OCI-LY7 (cell line): ENCODE data around the gene VWA5B1. TPM values are rescaled to one million over a fixed set of nuclear protein-coding genes. Genes with fewer than 3 reads are reported as not detected.

Source experiments
- BruUV-seq: library from RNA; stranded (reverse); fragments of 400-500 nt; replicated peaks from 2 replicates; lab custom pipeline; 2021; lab: Mats Ljungman, UMichigan
- CTCF ChIA-PET: fragments of 300-600 bp; sonication (Branson Sonifier 250); formaldehyde crosslinking; loops from one replicate; lab custom pipeline; 2022; ENCODE audit warnings: antibody characterized with exemption; ENCODE audit not compliant: unreplicated experiment; lab: Charles Lee
- POLR2A ChIA-PET: fragments of 300-600 bp; sonication (Branson Sonifier 250); formaldehyde crosslinking; loops from one replicate; lab custom pipeline; 2022; ENCODE audit warnings: antibody characterized with exemption; lab: Charles Lee
- DNase-seq: peaks from one replicate; pipeline ENCODE4 v3.0.0-alpha.2; 2015; ENCODE audit warnings: low spot score
- H2AFZ ChIP-seq: fragments of 200-600 bp; sonication (generic), shearing (Covaris generic); 2 replicates; pipeline ENCODE4 v1.6.1; 2014; ENCODE audit warnings: mild to moderate bottlenecking, antibody characterized with exemption, low read length, moderate library complexity
- H3K27ac ChIP-seq: fragments of 200-600 bp; sonication (generic); 2 replicates; pipeline ENCODE4 v1.5.1; 2014; ENCODE audit warnings: mixed run types, low read depth, mild to moderate bottlenecking, moderate library complexity, low read length, inconsistent platforms; ENCODE audit not compliant: poor library complexity, severe bottlenecking
- H3K36me3 ChIP-seq: fragments of 200-600 bp; sonication (generic); 2 replicates; pipeline ENCODE4 v1.6.1; 2014; ENCODE audit warnings: mild to moderate bottlenecking, antibody characterized with exemption, low read length, moderate library complexity, mixed read lengths; ENCODE audit not compliant: insufficient read depth
- H3K4me1 ChIP-seq: fragments of 200-600 bp; sonication (generic); 2 replicates; pipeline ENCODE4 v1.5.1; 2014; ENCODE audit warnings: mild to moderate bottlenecking, low read length; ENCODE audit not compliant: insufficient read depth, poor library complexity, severe bottlenecking
- H3K4me2 ChIP-seq: fragments of 200-600 bp; sonication (generic); 2 replicates; pipeline ENCODE4 v1.6.1; 2014; ENCODE audit warnings: mild to moderate bottlenecking, low read length
- H3K4me3 ChIP-seq: fragments of 200-600 bp; sonication (generic); 2 replicates; pipeline ENCODE4 v1.5.1; 2014; ENCODE audit warnings: mild to moderate bottlenecking, low read depth, low read length; ENCODE audit not compliant: poor library complexity, severe bottlenecking
- H3K79me2 ChIP-seq: fragments of 200-600 bp; sonication (generic); 2 replicates; pipeline ENCODE4 v1.6.1; 2016; ENCODE audit warnings: low read depth, mild to moderate bottlenecking, low read length, moderate library complexity, mixed read lengths; ENCODE audit not compliant: insufficient read depth
- H3K9me2 ChIP-seq: fragments of 200-600 bp; sonication (generic); 2 replicates; pipeline ENCODE4 v1.6.1; 2016; ENCODE audit warnings: mild to moderate bottlenecking, low read length, mixed read lengths; ENCODE audit not compliant: insufficient read depth
- H3K9me3 ChIP-seq: fragments of 200-600 bp; sonication (generic); 2 replicates; pipeline ENCODE4 v1.6.1; 2014; ENCODE audit warnings: mild to moderate bottlenecking, mixed run types, low read length, mixed read lengths
- H4K20me1 ChIP-seq: fragments of 200-600 bp; sonication (generic); 2 replicates; pipeline ENCODE4 v1.6.1; 2014; ENCODE audit warnings: mild to moderate bottlenecking, antibody characterized with exemption, low read length, moderate library complexity, mixed read lengths; ENCODE audit not compliant: insufficient read depth
- EZH2phosphoT487 ChIP-seq: fragments of 200-600 bp; sonication (generic); IDR thresholded peaks from 2 replicates; pipeline ENCODE4 v1.6.1; 2018; ENCODE audit warnings: low read depth, borderline replicate concordance, mild to moderate bottlenecking, mixed run types, antibody characterized with exemption, low read length, moderate library complexity, mixed read lengths
- intact Hi-C: fragments of 100-400 bp; cut with micrococcal nuclease; formaldehyde crosslinking; loops from one replicate; pipeline ENCODE4 v1.10.0; 2022; ENCODE audit not compliant: unreplicated experiment
- total RNA-seq, 2 experiments: library from RNA; depleted of rRNA in 1 of 2; stranded (reverse); fragments of >200 nt in 1 of 2; shearing (Covaris generic) in 1 of 2; gene quantifications; 2 replicates each; pipeline ENCODE4 v1.2.3, GENCODE V29; 2014 to 2022
- TF ChIP-seq, protein P1 (sequence below): fragments of 200-600 bp; sonication (generic); conservative IDR thresholded peaks from 2 replicates; pipeline ENCODE4 v1.5.1; 2014; ENCODE audit warnings: mild to moderate bottlenecking, antibody characterized with exemption, low read length, moderate library complexity, mixed read lengths

Gene VWA5B1
- total RNA-seq, 2 experiments from 2014 or later = 0.19 to 0.25 TPM

DNA sequence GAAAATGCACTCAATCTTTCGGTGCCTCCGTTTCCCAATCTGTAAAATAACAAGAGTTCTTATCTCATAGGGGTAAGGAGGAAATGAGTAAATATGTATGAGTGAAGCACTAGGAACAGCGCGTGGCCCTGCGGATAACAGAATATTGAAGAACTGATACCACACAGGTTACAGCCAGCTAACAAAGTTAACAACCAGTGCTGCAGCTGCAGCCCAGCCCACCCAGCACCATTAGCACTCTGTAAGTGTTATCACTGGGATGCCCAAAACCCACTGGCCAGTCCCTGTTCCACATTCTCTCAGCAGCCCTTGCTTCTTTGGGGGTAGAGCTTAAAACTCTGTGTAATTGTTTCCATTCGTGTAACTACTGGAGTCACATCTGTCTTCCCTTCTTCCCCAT lies 89.5 kb downstream of the VWA5B1 start:
- no peaks in the 10 kb centered on the region for H3K36me3 ChIP-seq
- H3K4me1 ChIP-seq = peaks cover 74% of the 10 kb centered on the region
- peak overlapping the region; percentile 62 for H3K4me2 ChIP-seq
- no peaks in the 10 kb centered on the region for H3K9me2 ChIP-seq
- peak; percentile 38 for DNase-seq
- CTCF ChIA-PET = interaction anchor here (1.3 to 1.6 kb wide), 2 partner anchors 18 to 23 kb away, joined by 3 to 7 read pairs; no protein-coding TSS in a partner anchor
- POLR2A ChIA-PET = interaction anchor here (0.6 to 6.6 kb wide), 7 partner anchors 9 to 144 kb away, joined by 3 to 43 read pairs (median 9); no protein-coding TSS in a partner anchor
- peak overlapping the region; percentile 68; the same call in 1 of the 2 replicates for H2AFZ ChIP-seq
- no TSS peak for BruUV-seq
- intact Hi-C loops = no loop called here
- peak overlapping the region; percentile 90 for H3K27ac ChIP-seq
- TF ChIP-seq, protein P1, sequence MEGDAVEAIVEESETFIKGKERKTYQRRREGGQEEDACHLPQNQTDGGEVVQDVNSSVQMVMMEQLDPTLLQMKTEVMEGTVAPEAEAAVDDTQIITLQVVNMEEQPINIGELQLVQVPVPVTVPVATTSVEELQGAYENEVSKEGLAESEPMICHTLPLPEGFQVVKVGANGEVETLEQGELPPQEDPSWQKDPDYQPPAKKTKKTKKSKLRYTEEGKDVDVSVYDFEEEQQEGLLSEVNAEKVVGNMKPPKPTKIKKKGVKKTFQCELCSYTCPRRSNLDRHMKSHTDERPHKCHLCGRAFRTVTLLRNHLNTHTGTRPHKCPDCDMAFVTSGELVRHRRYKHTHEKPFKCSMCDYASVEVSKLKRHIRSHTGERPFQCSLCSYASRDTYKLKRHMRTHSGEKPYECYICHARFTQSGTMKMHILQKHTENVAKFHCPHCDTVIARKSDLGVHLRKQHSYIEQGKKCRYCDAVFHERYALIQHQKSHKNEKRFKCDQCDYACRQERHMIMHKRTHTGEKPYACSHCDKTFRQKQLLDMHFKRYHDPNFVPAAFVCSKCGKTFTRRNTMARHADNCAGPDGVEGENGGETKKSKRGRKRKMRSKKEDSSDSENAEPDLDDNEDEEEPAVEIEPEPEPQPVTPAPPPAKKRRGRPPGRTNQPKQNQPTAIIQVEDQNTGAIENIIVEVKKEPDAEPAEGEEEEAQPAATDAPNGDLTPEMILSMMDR = no peak
- TF ChIP-seq EZH2phosphoT487 = no peak
- no peaks in the 10 kb centered on the region for H3K79me2 ChIP-seq
- no peaks in the 10 kb centered on the region; the same call in 1 of the 2 replicates for H3K9me3 ChIP-seq
- no peaks in the 10 kb centered on the region for H4K20me1 ChIP-seq
- H3K4me3 ChIP-seq = peak overlapping the region; percentile 31

DNA sequence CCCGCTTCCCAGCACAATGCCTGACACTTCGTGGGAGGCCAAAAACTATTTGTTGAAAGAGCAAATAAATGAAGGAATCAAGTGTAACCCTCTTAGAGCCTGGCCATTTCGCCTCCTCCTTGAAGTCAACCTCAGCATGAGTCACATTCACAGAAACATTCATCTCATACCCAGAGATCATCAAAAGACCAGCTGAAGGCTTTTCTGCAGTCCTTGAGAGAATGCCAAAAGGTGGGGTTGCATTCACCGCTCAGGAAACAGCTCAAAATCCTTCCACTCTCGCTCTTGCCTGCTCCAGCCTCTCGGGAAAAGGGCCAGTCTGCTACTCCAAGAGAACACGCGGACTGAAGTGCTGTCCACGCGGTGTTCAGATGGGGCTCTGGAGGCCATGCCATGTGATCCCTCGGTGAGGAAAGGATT lies 90.0 kb downstream of the VWA5B1 start:
- H3K4me2 ChIP-seq = peak overlapping the region; percentile 62
- BruUV-seq = no TSS peak
- H3K4me3 ChIP-seq = peak overlapping the region; percentile 31
- intact Hi-C loops = no loop called here
- no peaks in the 10 kb centered on the region for H3K79me2 ChIP-seq
- no peaks in the 10 kb centered on the region; the same call in 1 of the 2 replicates for H3K9me3 ChIP-seq
- H3K4me1 ChIP-seq = peaks cover 79% of the 10 kb centered on the region
- no peaks in the 10 kb centered on the region for H3K9me2 ChIP-seq
- peak; percentile 38 for DNase-seq
- ChIA-PET POLR2A (interaction anchor here (0.9 to 6.6 kb wide), 6 partner anchors 9 to 42 kb away, joined by 3 to 43 read pairs (median 9); no protein-coding TSS in a partner anchor), CTCF (interaction anchor here (0.8 to 1.6 kb wide), 4 partner anchors 18 to 24 kb away, joined by 3 to 7 read pairs (median 3); no protein-coding TSS in a partner anchor)
- no peaks in the 10 kb centered on the region for H4K20me1 ChIP-seq
- peak overlapping the region; percentile 90 for H3K27ac ChIP-seq
- no peaks in the 10 kb centered on the region for H3K36me3 ChIP-seq
- peak overlapping the region; percentile 68 for H2AFZ ChIP-seq
- no peak for TF ChIP-seq EZH2phosphoT487
- TF ChIP-seq, protein P1 = no peak
